Keratinocyte (primary cell): Measurements from ENCODE around the gene UCKL1. TPM values are rescaled to one million over a fixed set of nuclear protein-coding genes. Genes with fewer than 3 reads are reported as not detected.

Experiments
- DNase-seq: peaks from one replicate; pipeline ENCODE4 v3.0.0-alpha.2; 2011; ENCODE audit warnings: low read depth, missing footprints, low spot score
- FAIRE-seq: peaks from 2 replicates; lab custom pipeline; 2011; peaks lifted over from hg19 to GRCh38; lab: Jason Lieb, UNC
- H2AFZ ChIP-seq: 2 replicates; pipeline ENCODE4 v1.6.0; 2012; ENCODE audit warnings: low read length, control low read depth, inconsistent platforms; ENCODE audit not compliant: control insufficient read depth
- H3K27ac ChIP-seq: 2 replicates; pipeline ENCODE4 v1.5.1; 2011; ENCODE audit warnings: low read length; ENCODE audit not compliant: control insufficient read depth, insufficient read depth
- H3K27me3 ChIP-seq: 3 replicates; pipeline ENCODE4 v1.6.0; 2011; ENCODE audit warnings: low read length; ENCODE audit not compliant: control insufficient read depth, insufficient read depth; ENCODE audit errors: extremely low read depth
- H3K36me3 ChIP-seq, 2 experiments: 2 replicates in 1 of 2; 3 replicates in 1 of 2; pipeline ENCODE4 v1.5.1; 2011; ENCODE audit warnings: low read length in 2 of 2, mild to moderate bottlenecking in 1 of 2; ENCODE audit not compliant: control insufficient read depth in 2 of 2, insufficient read depth in 2 of 2; ENCODE audit errors: extremely low read depth in 1 of 2
- H3K4me1 ChIP-seq: 3 replicates; pipeline ENCODE4 v1.5.1; 2011; ENCODE audit warnings: low read length; ENCODE audit not compliant: control insufficient read depth, insufficient read depth; ENCODE audit errors: extremely low read depth
- H3K4me2 ChIP-seq: 3 replicates; pipeline ENCODE4 v1.6.0; 2011; ENCODE audit warnings: low read depth, low read length; ENCODE audit not compliant: control insufficient read depth, insufficient read depth; ENCODE audit errors: extremely low read depth
- H3K4me3 ChIP-seq, 3 experiments: fragments of 200-600 bp in 1 of 3; sonication (generic) in 1 of 3; 2 replicates in 2 of 3; 3 replicates in 1 of 3; pipeline ENCODE4 v1.5.1; 2011 to 2016; ENCODE audit warnings: low read length in 3 of 3, mild to moderate bottlenecking in 3 of 3, control low read depth in 2 of 3, inconsistent platforms in 1 of 3, low read depth in 1 of 3, mixed read lengths in 1 of 3, mixed run types in 1 of 3, moderate library complexity in 1 of 3; ENCODE audit not compliant: control insufficient read depth in 2 of 3, insufficient read depth in 2 of 3; ENCODE audit errors: extremely low read depth in 1 of 3
- H3K79me2 ChIP-seq: 2 replicates; pipeline ENCODE4 v1.6.0; 2012; ENCODE audit warnings: low read length; ENCODE audit not compliant: control insufficient read depth, insufficient read depth
- H3K9ac ChIP-seq: 3 replicates; pipeline ENCODE4 v1.6.0; 2011; ENCODE audit warnings: low read length; ENCODE audit not compliant: control insufficient read depth, insufficient read depth; ENCODE audit errors: extremely low read depth
- H3K9me1 ChIP-seq: 3 replicates; pipeline ENCODE4 v1.6.0; 2011; ENCODE audit warnings: low read length; ENCODE audit not compliant: control insufficient read depth, insufficient read depth; ENCODE audit errors: extremely low read depth
- H3K9me3 ChIP-seq: 2 replicates; pipeline ENCODE4 v1.5.1; 2012; ENCODE audit warnings: low read depth, low read length; ENCODE audit not compliant: control insufficient read depth
- H4K20me1 ChIP-seq: 3 replicates; pipeline ENCODE4 v1.6.0; 2011; ENCODE audit warnings: low read length; ENCODE audit not compliant: control insufficient read depth, insufficient read depth; ENCODE audit errors: extremely low read depth
- EZH2 ChIP-seq: IDR thresholded peaks from one replicate; pipeline ENCODE4 v1.6.1; 2012; ENCODE audit warnings: inconsistent platforms, mild to moderate bottlenecking, low read length, moderate library complexity
- dilution Hi-C: fragments of 300-500 bp; cut with MboI; formaldehyde crosslinking; loops from one replicate; pipeline ENCODE4 v1.7.0; 2020; ENCODE audit warnings: low sequenced_read_pairs; ENCODE audit not compliant: extremely low pct_ligation_motif_present
- polyA plus RNA-seq, 5 experiments: library from polyadenylated mRNA; depleted of rRNA in 3 of 5; stranded (reverse) in 3 of 5; stranded (forward) in 1 of 5; unstranded in 1 of 5; fragments of >200 nt; gene quantifications; 1 replicate in 1 of 5; 2 replicates in 3 of 5; 3 replicates in 1 of 5; pipeline versions ENCODE4 v1.2.1 to v1.2.3, GENCODE V29; 2011 to 2012; ENCODE audit warnings: missing spikeins in 2 of 5, low read depth in 1 of 5, low replicate concordance in 1 of 5
- TF ChIP-seq, protein P1 (sequence below), 3 experiments: IDR thresholded peaks in 1 of 3; conservative IDR thresholded peaks in 1 of 3; optimal IDR thresholded peaks in 1 of 3; 2 replicates in 2 of 3; 3 replicates in 1 of 3; pipeline versions ENCODE3 to v1.5.1; 2011; ENCODE audit warnings: low read length in 3 of 3, mild to moderate bottlenecking in 3 of 3, moderate library complexity in 2 of 3, control low read depth in 1 of 3, inconsistent platforms in 1 of 3; ENCODE audit not compliant: insufficient read depth in 2 of 3; ENCODE audit errors: extremely low read depth in 1 of 3

UCKL1 gene
- polyA plus RNA-seq, 1 donor (not counting 4 experiments of a cell fraction or from before 2014, with no cell fraction given) = 24.1 TPM

- Histone ChIP-seq H3K79me2 (peaks cover 15% of the 10 kb centered on the region), H4K20me1 (peaks cover 2% of the 10 kb centered on the region), H3K4me1 (peaks cover 16% of the 10 kb centered on the region), H3K4me3 (no peak overlapping the region), H3K9me1 (no peaks in the 10 kb centered on the region), H3K27ac (no peak overlapping the region), H2AFZ (no peak overlapping the region), H3K9ac (no peak overlapping the region), H3K27me3 (no peaks in the 10 kb centered on the region), H3K36me3 (peaks cover 27 to 28% of the 10 kb centered on the region in 2 experiments), H3K4me2 (no peak overlapping the region), H3K9me3 (no peaks in the 10 kb centered on the region)
- DNase-seq (no peak), FAIRE-seq (no peak)
- dilution Hi-C loops = no loop called here
- TF ChIP-seq EZH2 = no peak
- TF ChIP-seq, protein P1, sequence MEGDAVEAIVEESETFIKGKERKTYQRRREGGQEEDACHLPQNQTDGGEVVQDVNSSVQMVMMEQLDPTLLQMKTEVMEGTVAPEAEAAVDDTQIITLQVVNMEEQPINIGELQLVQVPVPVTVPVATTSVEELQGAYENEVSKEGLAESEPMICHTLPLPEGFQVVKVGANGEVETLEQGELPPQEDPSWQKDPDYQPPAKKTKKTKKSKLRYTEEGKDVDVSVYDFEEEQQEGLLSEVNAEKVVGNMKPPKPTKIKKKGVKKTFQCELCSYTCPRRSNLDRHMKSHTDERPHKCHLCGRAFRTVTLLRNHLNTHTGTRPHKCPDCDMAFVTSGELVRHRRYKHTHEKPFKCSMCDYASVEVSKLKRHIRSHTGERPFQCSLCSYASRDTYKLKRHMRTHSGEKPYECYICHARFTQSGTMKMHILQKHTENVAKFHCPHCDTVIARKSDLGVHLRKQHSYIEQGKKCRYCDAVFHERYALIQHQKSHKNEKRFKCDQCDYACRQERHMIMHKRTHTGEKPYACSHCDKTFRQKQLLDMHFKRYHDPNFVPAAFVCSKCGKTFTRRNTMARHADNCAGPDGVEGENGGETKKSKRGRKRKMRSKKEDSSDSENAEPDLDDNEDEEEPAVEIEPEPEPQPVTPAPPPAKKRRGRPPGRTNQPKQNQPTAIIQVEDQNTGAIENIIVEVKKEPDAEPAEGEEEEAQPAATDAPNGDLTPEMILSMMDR (optimal IDR thresholded peaks at IDR 0.05 in 1 of 3, IDR thresholded peaks at IDR 0.05 in 1 of 3, conservative IDR thresholded peaks at IDR 0.05 in 1 of 3; ENCODE audit: extremely low read depth in 1 of 3, insufficient read depth in 2 of 3, low read length in 3 of 3) = no peak
Measured at GRCh38 chr20:63959699-63960075, 3.5 kb upstream of the UCKL1 start.

- DNase-seq (no peak), FAIRE-seq (no peak)
- Histone ChIP-seq H2AFZ (no peak overlapping the region), H3K79me2 (peaks cover 20% of the 10 kb centered on the region), H3K4me1 (peaks cover 21% of the 10 kb centered on the region), H3K4me2 (no peak overlapping the region), H3K27ac (no peak overlapping the region), H4K20me1 (peaks cover 4% of the 10 kb centered on the region), H3K9me3 (no peaks in the 10 kb centered on the region), H3K9me1 (no peaks in the 10 kb centered on the region), H3K9ac (no peak overlapping the region), H3K4me3 (no peak overlapping the region), H3K27me3 (no peaks in the 10 kb centered on the region), H3K36me3 (peaks cover 23 to 26% of the 10 kb centered on the region in 2 experiments)
- TF ChIP-seq EZH2 = no peak
- TF ChIP-seq, protein P1 (optimal IDR thresholded peaks at IDR 0.05 in 1 of 3, IDR thresholded peaks at IDR 0.05 in 1 of 3, conservative IDR thresholded peaks at IDR 0.05 in 1 of 3; ENCODE audit: extremely low read depth in 1 of 3, insufficient read depth in 2 of 3, low read length in 3 of 3) = no peak
- dilution Hi-C loops = no loop called here
Measured at GRCh38 chr20:63958964-63959698, 2.9 kb upstream of the UCKL1 start.
